ENCODE measurements around the gene F10. TPM values are rescaled to one million over a fixed set of nuclear protein-coding genes. Genes with fewer than 3 reads are reported as not detected.

F10 gene
- total RNA-seq, 1 experiment from 2014 or later = not detected

DNA sequence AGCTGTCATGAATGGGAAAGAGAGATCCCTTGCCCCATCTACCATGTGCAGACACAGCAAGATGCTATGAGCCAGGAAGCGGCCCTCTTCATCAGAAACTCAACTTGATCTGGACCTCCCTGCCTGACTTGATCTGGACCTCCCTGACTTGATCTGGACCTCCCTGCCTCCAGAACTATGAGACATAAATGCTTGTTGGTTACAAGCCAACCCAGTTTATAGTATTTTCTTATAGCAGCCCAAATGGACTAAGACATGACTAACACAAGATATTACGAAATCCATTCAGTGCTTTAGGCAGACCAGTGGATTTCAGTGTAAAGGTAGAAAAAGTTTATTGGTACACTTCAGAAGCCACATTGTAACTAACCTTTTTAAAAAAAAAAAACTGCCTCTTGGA, 70.3 kb downstream of the F10 start:
- Mint-ChIP-seq H3K4me1 (ENCODE audit: insufficient read depth, unreplicated experiment) (peaks cover 7% of the 10 kb centered on the region), H3K27ac (ENCODE audit: low read depth, unreplicated experiment) (no peak overlapping the region), H3K36me3 (ENCODE audit: insufficient read depth, unreplicated experiment) (peaks cover 95% of the 10 kb centered on the region), H3K9me3 (ENCODE audit: unreplicated experiment) (no peaks in the 10 kb centered on the region), H3K27me3 (ENCODE audit: insufficient read depth, unreplicated experiment) (no peaks in the 10 kb centered on the region), H3K4me3 (ENCODE audit: unreplicated experiment) (no peak overlapping the region)
- TF ChIP-seq, protein P1, sequence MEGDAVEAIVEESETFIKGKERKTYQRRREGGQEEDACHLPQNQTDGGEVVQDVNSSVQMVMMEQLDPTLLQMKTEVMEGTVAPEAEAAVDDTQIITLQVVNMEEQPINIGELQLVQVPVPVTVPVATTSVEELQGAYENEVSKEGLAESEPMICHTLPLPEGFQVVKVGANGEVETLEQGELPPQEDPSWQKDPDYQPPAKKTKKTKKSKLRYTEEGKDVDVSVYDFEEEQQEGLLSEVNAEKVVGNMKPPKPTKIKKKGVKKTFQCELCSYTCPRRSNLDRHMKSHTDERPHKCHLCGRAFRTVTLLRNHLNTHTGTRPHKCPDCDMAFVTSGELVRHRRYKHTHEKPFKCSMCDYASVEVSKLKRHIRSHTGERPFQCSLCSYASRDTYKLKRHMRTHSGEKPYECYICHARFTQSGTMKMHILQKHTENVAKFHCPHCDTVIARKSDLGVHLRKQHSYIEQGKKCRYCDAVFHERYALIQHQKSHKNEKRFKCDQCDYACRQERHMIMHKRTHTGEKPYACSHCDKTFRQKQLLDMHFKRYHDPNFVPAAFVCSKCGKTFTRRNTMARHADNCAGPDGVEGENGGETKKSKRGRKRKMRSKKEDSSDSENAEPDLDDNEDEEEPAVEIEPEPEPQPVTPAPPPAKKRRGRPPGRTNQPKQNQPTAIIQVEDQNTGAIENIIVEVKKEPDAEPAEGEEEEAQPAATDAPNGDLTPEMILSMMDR (IDR thresholded peaks at IDR 0.05; ENCODE audit: unreplicated experiment) = no peak
- ChIA-PET POLR2A (interaction anchor here (0.8 to 1.4 kb wide), 2 partner anchors 14 to 16 kb away, joined by 3 to 10 read pairs; partner anchors contain the start of genes CUL4A and PCID2), CTCF (interaction anchor here (0.6 kb wide), 1 partner anchor 866 kb away, joined by 4 read pairs; no protein-coding TSS in a partner anchor)
- BruUV-seq (replicated peaks) = no TSS peak
- peak; percentile 67 for DNase-seq (ENCODE audit: unreplicated experiment)
- intact Hi-C loops (cut with micrococcal nuclease) = loop anchor here (2.0 kb wide), 1 partner anchor 16 kb away; the partner anchor contains the start of genes CUL4A and PCID2

DNA sequence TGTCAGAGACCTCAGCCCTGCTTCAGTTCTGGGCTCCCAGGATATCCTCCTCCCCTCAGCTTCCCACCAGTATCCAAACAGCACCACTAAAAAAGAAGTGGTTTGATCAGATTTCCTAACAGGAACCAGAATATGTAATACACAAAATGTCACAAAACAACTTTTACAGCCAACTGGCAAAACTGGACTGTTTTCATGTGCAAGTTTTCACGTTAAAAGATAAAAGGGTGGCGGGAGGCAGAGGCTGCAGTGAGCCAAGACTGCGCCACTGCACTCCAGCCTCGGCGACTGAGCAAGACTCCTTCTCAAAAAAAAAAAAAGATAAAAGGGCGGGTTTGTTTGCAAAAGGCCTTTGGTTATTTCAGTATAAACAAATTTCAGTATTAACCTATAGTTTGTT, 72.8 kb downstream of the F10 start:
- POLR2A ChIA-PET = interaction anchor here (0.6 kb wide), 1 partner anchor 132 kb away, joined by 4 read pairs; no protein-coding TSS in a partner anchor
- Mint-ChIP-seq H3K4me1 (ENCODE audit: insufficient read depth, unreplicated experiment) (peaks cover 7% of the 10 kb centered on the region), H3K27ac (ENCODE audit: low read depth, unreplicated experiment) (no peak overlapping the region), H3K36me3 (ENCODE audit: insufficient read depth, unreplicated experiment) (peaks cover 89% of the 10 kb centered on the region), H3K4me3 (ENCODE audit: unreplicated experiment) (no peak overlapping the region), H3K27me3 (ENCODE audit: insufficient read depth, unreplicated experiment) (no peaks in the 10 kb centered on the region), H3K9me3 (ENCODE audit: unreplicated experiment) (no peaks in the 10 kb centered on the region)
- intact Hi-C loops (cut with micrococcal nuclease) = no loop called here
- TF ChIP-seq, protein P1 (IDR thresholded peaks at IDR 0.05; ENCODE audit: unreplicated experiment) = no peak
- DNase-seq (ENCODE audit: unreplicated experiment) = no peak
- BruUV-seq (replicated peaks) = no TSS peak
- CTCF ChIA-PET = no interaction called here

DNA sequence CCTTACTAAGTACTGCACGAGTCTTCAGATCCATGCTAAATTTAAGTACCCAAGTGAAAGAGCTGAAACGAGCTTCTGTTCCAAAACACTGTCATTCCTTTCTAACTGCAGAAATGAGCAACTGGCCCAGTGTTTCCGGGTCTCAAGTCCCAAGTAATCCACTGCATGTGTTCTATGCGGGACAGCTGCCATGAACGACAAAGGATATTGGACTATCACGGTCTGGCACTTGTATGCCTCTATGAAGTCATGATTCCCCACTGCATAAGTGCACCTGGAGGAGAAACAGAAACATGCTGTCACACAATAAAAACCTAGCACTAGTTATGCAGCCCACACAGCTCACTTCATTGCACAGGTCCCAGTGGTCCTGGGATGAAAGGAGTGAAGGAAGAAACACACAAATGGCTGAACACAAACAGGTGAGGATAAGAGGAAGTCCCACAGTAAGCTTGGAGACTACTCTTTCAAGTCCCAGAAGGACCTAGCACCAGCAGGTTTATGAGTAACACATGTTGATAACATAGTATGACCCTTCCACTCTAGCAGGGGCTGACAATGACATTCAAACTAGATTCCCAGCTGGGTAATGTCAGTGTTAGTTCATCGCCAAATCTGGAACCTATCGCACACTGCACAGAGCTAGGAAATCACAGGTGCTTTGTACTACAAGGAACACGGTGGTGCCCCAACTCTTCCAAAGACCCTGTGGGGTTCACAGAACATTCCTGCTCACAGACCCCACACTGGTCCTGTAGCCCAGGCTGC, 74.6 kb downstream of the F10 start:
- DNase-seq (ENCODE audit: unreplicated experiment) = no peak
- intact Hi-C loops (cut with micrococcal nuclease) = no loop called here
- TF ChIP-seq, protein P1 (IDR thresholded peaks at IDR 0.05; ENCODE audit: unreplicated experiment) = no peak
- no peaks in the 10 kb centered on the region for H3K27me3 Mint-ChIP-seq (ENCODE audit: insufficient read depth, unreplicated experiment)
- ChIA-PET CTCF (interaction anchor here (0.6 to 0.9 kb wide), 2 partner anchors 22 to 163 kb away, joined by 3 to 6 read pairs; no protein-coding TSS in a partner anchor), POLR2A (interaction anchor here (1.1 to 1.7 kb wide), 3 partner anchors 10 to 12 kb away, joined by 4 to 6 read pairs (median 4); partner anchors contain the start of genes CUL4A and PCID2)
- H3K9me3 Mint-ChIP-seq (ENCODE audit: unreplicated experiment) = no peaks in the 10 kb centered on the region
- peak overlapping the region; percentile 85 for H3K27ac Mint-ChIP-seq (ENCODE audit: low read depth, unreplicated experiment)
- H3K36me3 Mint-ChIP-seq (ENCODE audit: insufficient read depth, unreplicated experiment) = peaks cover 74% of the 10 kb centered on the region
- H3K4me3 Mint-ChIP-seq (ENCODE audit: unreplicated experiment) = no peak overlapping the region
- H3K4me1 Mint-ChIP-seq (ENCODE audit: insufficient read depth, unreplicated experiment) = peaks cover 9% of the 10 kb centered on the region
- no TSS peak for BruUV-seq (replicated peaks)

Other genes with a start within 250 kb of the F10 start
- gene MCF2L, start 153.6 kb upstream of the F10 start, total RNA-seq (2022) = not detected in 2 replicates
- gene F7, start 17.0 kb upstream of the F10 start, total RNA-seq (2022) = not detected in 2 replicates
- not detected in 2 replicates for gene PROZ, start 35.8 kb downstream of the F10 start, total RNA-seq (2022)
- gene PCID2, start 85.9 kb downstream of the F10 start, total RNA-seq (2022) = 60.7 and 63.4 TPM in 2 replicates
- gene CUL4A, start 86.8 kb downstream of the F10 start, total RNA-seq (2022) = 74.7 and 85.9 TPM in 2 replicates
- gene LAMP1, start 174.4 kb downstream of the F10 start, total RNA-seq (2022) = 141 and 150 TPM in 2 replicates
- 2.4 and 3.5 TPM in 2 replicates for gene GRTP1, start 241.3 kb downstream of the F10 start, total RNA-seq (2022)